Gastroesophageal sphincter (tissue), 4 donors: ENCODE results near the gene ITPK1. TPM values are rescaled to one million over a fixed set of nuclear protein-coding genes. Genes with fewer than 3 reads are reported as not detected.
A peak's percentile ranks its signal among the peaks of the same experiment; 100 is the strongest.

Experiments used
- ATAC-seq: fragments of 150-250 bp; one replicate; pipeline ENCODE4 v1.9.1; 2016; ENCODE audit warnings: mild to moderate bottlenecking, moderate library complexity
- H3K27ac ChIP-seq, 4 donors: fragments of 200-600 bp; sonication (generic) in 3 of 4; 1 replicate in 3 of 4; 2 replicates in 1 of 4; pipeline ENCODE4 v1.5.1; 2016 to 2019
- H3K27me3 ChIP-seq: fragments of 200-600 bp; sonication (generic); one replicate; pipeline ENCODE4 v1.5.1; 2019
- H3K36me3 ChIP-seq, 2 donors: fragments of 200-600 bp; sonication (generic); one replicate each; pipeline ENCODE4 v1.5.1; 2019; ENCODE audit warnings: control low read depth in 1 of 2
- H3K4me1 ChIP-seq, 3 donors: fragments of 200-600 bp; sonication (generic); 1 replicate in 2 of 3; 2 replicates in 1 of 3; pipeline ENCODE4 v1.5.1; 2016 to 2019; ENCODE audit warnings: control low read depth in 2 of 3
- H3K4me3 ChIP-seq, 2 donors: fragments of 200-600 bp; sonication (generic); one replicate each; pipeline ENCODE4 v1.5.1; 2019; ENCODE audit warnings: mild to moderate bottlenecking in 1 of 2, moderate library complexity in 1 of 2
- H3K9me3 ChIP-seq, 3 donors: fragments of 200-600 bp; sonication (generic); one replicate each; pipeline ENCODE4 v1.5.1; 2017 to 2019; ENCODE audit warnings: control low read depth in 2 of 3
- CTCF ChIP-seq, 4 experiments: fragments of 200-600 bp in 2 of 4; fragments of 450-650 bp in 2 of 4; sonication (generic) in 1 of 4; IDR thresholded peaks; one replicate each; pipeline ENCODE4 v1.5.1; 2017 to 2019; ENCODE audit warnings: antibody characterized with exemption in 4 of 4, mild to moderate bottlenecking in 2 of 4, moderate library complexity in 2 of 4
- EP300 ChIP-seq: sonication (generic); formaldehyde crosslinking; IDR thresholded peaks from one replicate; pipeline ENCODE4 v1.6.1; 2017; ENCODE audit warnings: antibody characterized with exemption, mild to moderate bottlenecking
- POLR2A ChIP-seq, 2 donors: fragments of 450-650 bp; IDR thresholded peaks; one replicate each; pipeline ENCODE4 v1.6.1; 2017; ENCODE audit warnings: antibody characterized with exemption in 2 of 2, mild to moderate bottlenecking in 2 of 2, moderate library complexity in 1 of 2
- POLR2AphosphoS5 ChIP-seq: sonication (generic); formaldehyde crosslinking; IDR thresholded peaks from one replicate; pipeline ENCODE4 v1.6.1; 2017; ENCODE audit warnings: antibody characterized with exemption
- WGBS, 2 donors: methylation state at CpG; one replicate each; pipeline ENCODE4 v1.1.5; 2018; ENCODE audit warnings: low coverage in 1 of 2; 5-methylcytosine and 5-hydroxymethylcytosine counted together
- total RNA-seq, 4 donors: library from RNA; depleted of rRNA; stranded (reverse); fragments of >200 nt; gene quantifications; one replicate each; pipeline ENCODE4 v1.1.0, GENCODE V29; 2016

ITPK1 gene
- total RNA-seq, 4 donors from 2014 or later: 68.8 to 201 (median 134) TPM

GRCh38 chr14:92970271-92970670, 145.5 kb downstream of the ITPK1 start:
- no peak for TF ChIP-seq CTCF (IDR thresholded peaks at IDR 0.05)
- no peak for TF ChIP-seq POLR2A (IDR thresholded peaks at IDR 0.05)
- TF ChIP-seq EP300: no peak
- no peak for TF ChIP-seq POLR2AphosphoS5
- Histone ChIP-seq H3K4me3 (no peak overlapping the region), H3K27me3 (no peaks in the 10 kb centered on the region), H3K36me3 (no peaks in the 10 kb centered on the region), H3K27ac (peak overlapping the region in 2 of 4 donors; percentile 25 to 82), H3K9me3 (no peaks in the 10 kb centered on the region), H3K4me1 (peaks cover 0 to 44% (median 16%) of the 10 kb centered on the region in 3 donors)
- 100% methylated on average over 3 of the region's 12 CpGs; no CpG with 5 or more reads in 1 of the 2 donors for WGBS, 2 donors
- no peak for ATAC-seq

GRCh38 chr14:92969871-92970270, 145.9 kb downstream of the ITPK1 start:
- ATAC-seq: no peak
- peaks cover 1 to 47% (median 18%) of the 10 kb centered on the region in 3 donors for H3K4me1 ChIP-seq
- TF ChIP-seq POLR2AphosphoS5 (no peak), CTCF (IDR thresholded peaks at IDR 0.05) (no peak), EP300 (no peak), POLR2A (IDR thresholded peaks at IDR 0.05) (no peak)
- WGBS, 2 donors: 91 to 94% methylated on average over 4 to 7 of the region's 12 CpGs
- no peaks in the 10 kb centered on the region for H3K36me3 ChIP-seq
- peak overlapping the region in 2 of 4 donors; percentile 25 to 82 for H3K27ac ChIP-seq
- no peak overlapping the region for H3K4me3 ChIP-seq
- H3K27me3 ChIP-seq: no peaks in the 10 kb centered on the region
- H3K9me3 ChIP-seq: no peaks in the 10 kb centered on the region

- TF ChIP-seq POLR2A (IDR thresholded peaks at IDR 0.05): no peak
- TF ChIP-seq POLR2AphosphoS5: no peak
- no peak for TF ChIP-seq EP300
- TF ChIP-seq CTCF (IDR thresholded peaks at IDR 0.05): no peak
- Histone ChIP-seq H3K4me3 (no peak overlapping the region), H3K9me3 (no peaks in the 10 kb centered on the region), H3K36me3 (no peaks in the 10 kb centered on the region), H3K4me1 (peaks cover 6 to 47% (median 23%) of the 10 kb centered on the region in 3 donors), H3K27me3 (no peaks in the 10 kb centered on the region), H3K27ac (peak overlapping the region in 1 of 4 donors; percentile 15)
- ATAC-seq: no peak
- 93% methylated on average over 6 of the region's 10 CpGs; no CpG with 5 or more reads in 1 of the 2 donors for WGBS, 2 donors
Observed at GRCh38 chr14:92969430-92969829, 146.3 kb downstream of the ITPK1 start.

GRCh38 chr14:92968291-92969020, 147.3 kb downstream of the ITPK1 start:
- no peaks in the 10 kb centered on the region for H3K27me3 ChIP-seq
- peak overlapping the region in 1 of 4 donors; percentile 10 for H3K27ac ChIP-seq
- no peak for TF ChIP-seq POLR2A (IDR thresholded peaks at IDR 0.05)
- TF ChIP-seq POLR2AphosphoS5: no peak
- no peak for TF ChIP-seq CTCF (IDR thresholded peaks at IDR 0.05)
- no peak for TF ChIP-seq EP300
- WGBS, 2 donors: 95% methylated on average over 6 of the region's 14 CpGs
- H3K4me1 ChIP-seq: peaks cover 9 to 47% (median 25%) of the 10 kb centered on the region in 3 donors
- no peaks in the 10 kb centered on the region for H3K9me3 ChIP-seq
- ATAC-seq: no peak
- H3K36me3 ChIP-seq: no peaks in the 10 kb centered on the region
- H3K4me3 ChIP-seq: no peak overlapping the region
